Heart left ventricle (tissue), 13 donors: ENCODE data around the gene RUSC2.

Experiments used
- POLR2A ChIP-seq, 2 donors: fragments of 450-650 bp; IDR thresholded peaks; one replicate each; pipeline ENCODE4 v1.6.1; 2017; ENCODE audit warnings: antibody characterized with exemption in 2 of 2, mild to moderate bottlenecking in 2 of 2, moderate library complexity in 2 of 2
- TF ChIP-seq, protein P1 (sequence below), 12 donors: fragments of 200-600 bp; sonication (generic) in 4 of 12; IDR thresholded peaks; one replicate each; pipeline versions ENCODE4 v1.5.0 to v1.8.0; 2018 to 2022; ENCODE audit warnings: antibody characterized with exemption in 12 of 12, mild to moderate bottlenecking in 5 of 12
- donor health status: ischemic (EF 13 %, LVEDD 7.1; RV severe dilation, severe dysfunction).
- donor health status: DM: no; HTN: yes; CAD: no.
- donor health status: DM: no; HTN: no; CAD: no.
- donor health status: ischemic (EF 25% LVEDD 6.9; RV normal size, moderate dysfunction).
- donor health status: ischemic (EF 25% LVEDD 5.7; RV mildly dilated, moderate dysfunction).
- donor health status: ischemic (EF 35%, LVEDD 5.7; RV mildly dilated, moderate dysfunction).
- donor health status: nonischemic (EF 11% LVEDD 7.7; RV severe dilation, severe dysfunction).
- donor health status: DM: yes; HTN: yes; CAD: no.
- donor health status: PGD.
- donor health status: ischemic (EF 29% LVEDD 5.4; RV normal size, mild dysfunction).
- donor health status: nonischemic (EF 23%, LVEDD 6.1; RV moderate dilation, normal function).

- TF ChIP-seq, protein P1, sequence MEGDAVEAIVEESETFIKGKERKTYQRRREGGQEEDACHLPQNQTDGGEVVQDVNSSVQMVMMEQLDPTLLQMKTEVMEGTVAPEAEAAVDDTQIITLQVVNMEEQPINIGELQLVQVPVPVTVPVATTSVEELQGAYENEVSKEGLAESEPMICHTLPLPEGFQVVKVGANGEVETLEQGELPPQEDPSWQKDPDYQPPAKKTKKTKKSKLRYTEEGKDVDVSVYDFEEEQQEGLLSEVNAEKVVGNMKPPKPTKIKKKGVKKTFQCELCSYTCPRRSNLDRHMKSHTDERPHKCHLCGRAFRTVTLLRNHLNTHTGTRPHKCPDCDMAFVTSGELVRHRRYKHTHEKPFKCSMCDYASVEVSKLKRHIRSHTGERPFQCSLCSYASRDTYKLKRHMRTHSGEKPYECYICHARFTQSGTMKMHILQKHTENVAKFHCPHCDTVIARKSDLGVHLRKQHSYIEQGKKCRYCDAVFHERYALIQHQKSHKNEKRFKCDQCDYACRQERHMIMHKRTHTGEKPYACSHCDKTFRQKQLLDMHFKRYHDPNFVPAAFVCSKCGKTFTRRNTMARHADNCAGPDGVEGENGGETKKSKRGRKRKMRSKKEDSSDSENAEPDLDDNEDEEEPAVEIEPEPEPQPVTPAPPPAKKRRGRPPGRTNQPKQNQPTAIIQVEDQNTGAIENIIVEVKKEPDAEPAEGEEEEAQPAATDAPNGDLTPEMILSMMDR (IDR thresholded peaks at IDR 0.05): peak in 11 of 12 donors; percentile 14 to 65 (median 46)
- TF ChIP-seq POLR2A (IDR thresholded peaks at IDR 0.05): no peak
Observed at GRCh38 chr9:35510754-35511428, 21.0 kb downstream of the RUSC2 start.
